HG03565 (cell line): ENCODE data around the gene ROGDI.
"Not testable (repeated sequence)": the region's sequence is repeated elsewhere in the genome, so short reads cannot be mapped to it uniquely, and the experiment has no call there.

Experiments
- ATAC-seq: cut with Tn5 transposase; IDR thresholded peaks from one replicate; pipeline ENCODE4 v1.9.1; 2021; ENCODE audit warnings: mild to moderate bottlenecking, moderate library complexity; ENCODE audit not compliant: unreplicated experiment

The ROGDI gene

GRCh38 chr16:4795181-4795827 lies 7.1 kb downstream of the ROGDI start, which contains the start of gene SMIM22:
Gene SMIM22 (plus strand): TSS chr16:4795369. CDS start chr16:4795735, 366 bp downstream.
- ATAC-seq: no peak

- ATAC-seq: no peak
Observed at GRCh38 chr16:4792951-4793513, 9.4 kb downstream of the ROGDI start.

GRCh38 chr16:4790871-4791270 lies 11.6 kb downstream of the ROGDI start:
- ATAC-seq: no peak

- no peak for ATAC-seq
Observed at GRCh38 chr16:4790261-4790660, 12.2 kb downstream of the ROGDI start.

GRCh38 chr16:4788910-4789309 lies 13.5 kb downstream of the ROGDI start:
- no peak for ATAC-seq

- no peak for ATAC-seq
Observed at GRCh38 chr16:4788489-4788889, 13.9 kb downstream of the ROGDI start.

- no peak for ATAC-seq
Observed at GRCh38 chr16:4787627-4788482, 14.6 kb downstream of the ROGDI start, which contains the start of gene SEPTIN12. Gene SEPTIN12 (minus strand): TSS chr16:4788345. CDS start chr16:4787645, 700 bp downstream.

- no peak for ATAC-seq
Observed at GRCh38 chr16:4787068-4787467, 15.4 kb downstream of the ROGDI start.

- no peak for ATAC-seq
Observed at GRCh38 chr16:4785758-4786433, 16.5 kb downstream of the ROGDI start.

GRCh38 chr16:4784444-4784987 lies 17.9 kb downstream of the ROGDI start:
- not testable (repeated sequence) for ATAC-seq

GRCh38 chr16:4783951-4784336 lies 18.5 kb downstream of the ROGDI start:
- no peak for ATAC-seq

- ATAC-seq: no peak
Observed at GRCh38 chr16:4783251-4783950, 19.0 kb downstream of the ROGDI start.

- ATAC-seq: no peak
Observed at GRCh38 chr16:4780235-4780634, 22.2 kb downstream of the ROGDI start.

- no peak for ATAC-seq
Observed at GRCh38 chr16:4778050-4778392, 24.4 kb downstream of the ROGDI start.

- ATAC-seq: no peak
Observed at GRCh38 chr16:4777339-4778049, 24.9 kb downstream of the ROGDI start.

GRCh38 chr16:4776141-4776705 lies 26.2 kb downstream of the ROGDI start:
- ATAC-seq: no peak

- ATAC-seq: no peak
Observed at GRCh38 chr16:4775005-4775404, 27.4 kb downstream of the ROGDI start.

- ATAC-seq: no peak
Observed at GRCh38 chr16:4772351-4772750, 30.1 kb downstream of the ROGDI start.

- ATAC-seq: no peak
Observed at GRCh38 chr16:4771646-4772045, 30.8 kb downstream of the ROGDI start.

GRCh38 chr16:4769306-4769638 lies 33.2 kb downstream of the ROGDI start:
- ATAC-seq: no peak
